T-helper 2 cell (primary cell): Measurements from ENCODE around the gene POTEF.
"Not testable (repeated sequence)": the region's sequence is repeated elsewhere in the genome, so short reads cannot be mapped to it uniquely, and the experiment has no call there.

ENCODE experiments used
- DNase-seq, 5 experiments: peaks; one replicate each; pipeline versions ENCODE4 v3.0.0 to v3.0.0-alpha.2; 2012 to 2022

POTEF gene

DNA sequence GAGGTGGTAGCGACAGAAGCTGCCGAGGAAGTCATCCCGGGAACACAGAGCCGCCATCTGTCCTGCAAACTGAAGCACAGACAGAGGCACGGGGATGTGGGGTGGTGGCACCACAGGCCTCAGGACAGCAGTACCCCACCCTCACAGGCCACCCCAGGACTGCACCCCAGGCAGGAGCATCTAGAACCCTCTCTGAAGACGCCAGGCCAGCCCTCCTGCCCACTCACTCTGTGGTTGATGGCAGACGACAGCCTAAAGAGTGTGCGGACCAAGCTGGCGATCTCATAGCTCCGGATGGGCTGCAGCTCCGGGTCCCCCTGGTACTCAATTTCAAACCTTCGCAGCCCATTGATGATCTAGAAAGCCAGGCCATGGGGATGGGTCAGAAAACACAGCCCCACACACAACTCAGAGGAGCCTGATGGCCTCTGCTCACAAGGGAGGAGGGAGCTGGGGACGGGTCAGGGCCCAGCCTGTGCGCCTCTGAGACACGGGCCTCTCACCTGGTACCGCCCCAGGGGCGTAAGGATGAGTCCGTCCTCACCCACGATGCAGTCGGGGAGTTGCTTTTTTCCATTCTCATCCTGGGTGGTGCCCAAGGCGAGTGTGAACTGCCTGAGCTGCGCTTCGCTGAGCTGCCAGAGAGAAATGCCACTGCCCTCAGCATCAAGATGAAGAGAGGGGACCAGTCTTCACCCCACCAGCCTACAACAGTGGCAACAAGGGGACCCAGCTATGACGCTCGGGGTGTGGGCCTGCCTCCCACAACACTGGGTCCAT lies 24.0 kb upstream of the POTEF start:
- DNase-seq: no peak

DNA sequence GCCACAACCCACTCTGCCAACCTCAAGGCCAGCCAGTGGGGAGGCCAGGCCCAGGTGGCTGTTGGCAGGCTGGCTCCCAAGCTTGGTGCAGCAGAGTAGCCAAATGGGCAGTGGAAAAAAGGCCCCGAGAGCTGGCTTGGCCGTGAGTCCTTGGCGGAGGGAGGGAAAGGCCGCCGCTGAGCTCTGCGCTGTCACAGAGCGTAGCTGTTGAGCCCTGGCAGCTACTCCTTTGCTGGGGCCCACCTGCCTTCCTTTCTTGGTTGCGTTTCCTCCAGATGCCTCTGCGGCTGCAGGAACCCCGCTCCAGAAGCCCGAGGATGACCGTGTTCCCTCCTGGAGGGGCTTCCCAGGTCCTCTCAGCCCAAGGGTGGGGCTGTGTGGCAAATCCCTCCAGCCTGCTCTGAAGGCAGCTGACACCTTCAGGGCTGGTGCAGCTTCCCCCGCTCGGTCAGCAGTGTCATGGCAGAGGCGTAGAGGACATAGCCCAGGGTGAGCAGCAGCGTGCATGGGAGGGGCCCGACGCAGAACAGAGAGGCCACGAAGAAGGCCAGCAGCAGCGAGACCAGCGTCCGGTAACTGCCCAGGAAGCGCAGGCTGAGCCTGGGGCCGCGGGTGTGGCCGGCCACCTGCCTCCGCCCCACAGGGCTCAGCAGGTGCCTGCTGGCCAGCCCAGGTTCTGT lies 23.3 kb upstream of the POTEF start:
- not testable (repeated sequence) for DNase-seq

DNA sequence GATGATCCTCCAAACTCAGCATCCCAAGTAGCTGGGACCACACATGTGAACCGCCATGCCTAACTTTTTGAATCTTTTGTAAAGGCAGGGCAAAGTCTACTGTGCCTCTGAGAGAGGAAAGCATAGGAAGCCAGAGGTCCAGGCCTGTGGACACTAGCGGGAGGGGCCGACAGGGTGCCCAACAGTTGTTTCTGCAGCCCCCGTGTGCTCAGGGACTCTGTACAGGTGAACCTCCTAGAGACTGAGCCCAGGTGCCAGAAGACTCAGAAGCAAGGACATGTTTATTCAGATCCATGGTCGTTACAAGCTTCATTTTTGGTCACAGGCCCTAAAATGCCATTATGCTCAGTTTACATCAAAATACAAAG lies 22.1 kb upstream of the POTEF start:
- not testable (repeated sequence) for DNase-seq

DNA sequence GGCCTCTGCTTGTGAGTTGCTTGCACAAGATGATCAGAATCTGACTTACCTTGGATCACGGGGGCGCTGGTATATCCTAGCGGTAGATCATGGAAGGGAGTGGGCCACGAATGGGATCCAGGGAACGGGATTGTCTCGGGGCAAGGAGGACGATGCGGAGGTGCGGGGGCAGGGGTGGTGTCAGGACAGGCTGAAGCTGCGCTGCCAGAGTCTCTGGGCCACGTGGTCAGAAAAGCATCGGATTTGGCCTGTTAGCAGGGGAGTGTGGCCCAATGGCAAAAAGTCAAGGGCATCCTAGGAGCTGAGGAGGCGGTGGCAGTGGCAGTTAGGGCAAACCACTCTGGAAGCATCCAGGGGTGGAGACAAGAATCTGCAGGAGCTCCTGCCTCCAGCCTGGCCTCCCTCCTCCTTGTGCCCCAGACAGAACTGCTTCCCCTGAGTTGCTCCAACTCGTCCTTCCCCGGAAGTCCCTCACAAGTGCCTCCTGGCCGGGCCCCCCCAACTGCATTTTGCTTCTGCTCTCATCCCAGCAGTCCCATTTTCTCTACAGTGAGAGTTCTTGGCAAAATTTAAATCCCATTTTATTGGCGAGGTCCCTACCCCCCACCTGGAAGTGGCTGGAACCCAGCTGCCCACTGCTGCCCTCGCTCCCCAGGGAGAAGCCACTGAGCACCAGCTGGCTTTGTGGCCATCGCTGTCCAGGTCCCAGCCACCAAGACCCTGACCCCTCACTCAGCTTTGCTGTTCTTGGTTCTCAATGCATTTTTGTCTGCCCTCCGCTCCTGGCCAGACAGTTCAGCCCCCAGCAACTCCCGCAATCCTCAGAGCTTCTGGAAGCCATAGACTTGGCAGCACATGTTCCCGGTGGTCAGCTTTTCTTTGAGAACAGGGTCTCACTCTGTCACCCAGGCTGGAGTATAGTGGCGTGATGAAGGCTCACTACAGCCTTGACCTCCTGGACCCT lies 21.4 kb upstream of the POTEF start:
- no peak for DNase-seq

DNA sequence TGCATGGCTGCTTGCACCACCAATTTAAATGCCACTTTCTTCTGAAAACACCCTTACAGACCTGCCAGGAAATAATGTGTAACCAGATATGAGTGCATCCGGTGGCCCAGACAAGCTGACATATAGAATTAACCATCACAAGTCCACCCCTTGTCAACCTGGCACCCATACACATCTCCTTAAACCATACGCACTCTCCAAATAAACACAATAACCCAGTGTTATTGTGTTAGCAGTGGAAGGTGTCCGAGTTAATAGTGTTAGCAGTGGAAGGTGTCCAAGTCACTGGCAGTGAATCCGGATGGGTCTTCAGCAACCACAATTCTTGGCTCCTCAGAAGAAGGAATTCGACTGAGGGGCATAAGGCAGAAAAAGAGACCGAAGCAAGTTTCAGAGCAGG lies 19.5 kb upstream of the POTEF start:
- DNase-seq: not testable (repeated sequence)

DNA sequence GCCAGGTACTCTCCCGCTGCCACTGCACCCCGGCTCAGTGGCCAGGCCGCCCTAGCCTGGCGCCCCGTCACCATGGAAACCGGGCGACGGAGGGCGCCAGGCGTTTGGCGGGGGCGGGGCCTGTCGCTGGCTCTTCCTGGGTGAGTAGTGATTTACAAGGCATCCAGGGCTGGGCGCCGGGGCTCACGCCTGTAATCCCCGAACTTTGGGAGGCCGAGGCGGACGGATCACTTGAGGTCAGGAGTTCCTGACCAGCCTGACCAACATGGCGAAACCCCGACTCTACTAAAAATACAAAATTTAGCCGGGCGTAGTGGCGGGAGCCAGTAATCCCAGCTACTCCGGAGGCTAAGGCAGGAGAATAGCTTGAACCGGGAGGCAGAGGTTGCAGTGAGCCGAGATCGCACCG lies 16.0 kb upstream of the POTEF start, which contains the start of gene CCDC74B:
Gene CCDC74B, minus strand, starts transcription at position 107 of the 409 bp plus-strand sequence. CDS start 116 bp downstream, outside the sequence.
- peak in 4 of 5 experiments; percentile 37 to 72 (median 44) for DNase-seq

DNA sequence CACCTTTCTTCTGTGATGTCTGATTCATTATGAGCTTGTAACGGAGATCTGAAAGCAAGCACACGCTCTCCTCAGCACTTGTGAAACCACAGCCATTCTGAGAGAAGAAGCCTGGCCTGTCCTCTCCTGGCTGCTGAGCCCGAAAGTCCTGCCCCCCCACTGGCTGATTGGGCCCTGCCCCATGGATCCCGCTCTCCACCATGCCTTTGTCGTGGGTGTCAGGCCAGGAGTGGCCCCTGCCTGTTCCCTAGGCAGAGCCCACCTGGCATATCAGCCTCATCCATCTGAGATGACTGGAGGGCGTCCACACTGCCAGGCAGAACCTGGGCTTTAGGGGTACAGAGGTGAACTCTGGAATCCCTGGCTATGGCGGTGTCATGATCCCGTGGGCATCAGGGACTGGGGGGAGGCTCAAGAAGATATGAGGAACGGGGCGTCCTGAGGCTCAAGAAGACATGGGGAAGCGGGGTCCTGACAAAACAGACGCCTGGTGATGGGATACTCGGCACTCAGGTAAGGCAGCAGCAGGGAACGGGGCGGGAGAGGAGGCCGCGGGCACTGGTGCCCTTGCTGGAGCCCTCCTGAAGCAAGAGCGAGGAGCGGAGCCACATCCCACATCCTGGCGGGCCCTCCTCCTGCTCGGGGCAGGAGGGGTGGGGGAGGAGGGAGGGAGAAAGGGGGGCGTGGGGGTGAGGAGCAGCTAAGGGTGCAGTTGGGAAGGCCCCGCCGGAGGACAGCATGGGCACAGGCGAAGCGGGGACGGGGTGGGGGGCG lies 14.4 kb upstream of the POTEF start:
- peak in 1 of 5 experiments; percentile 20 for DNase-seq

DNA sequence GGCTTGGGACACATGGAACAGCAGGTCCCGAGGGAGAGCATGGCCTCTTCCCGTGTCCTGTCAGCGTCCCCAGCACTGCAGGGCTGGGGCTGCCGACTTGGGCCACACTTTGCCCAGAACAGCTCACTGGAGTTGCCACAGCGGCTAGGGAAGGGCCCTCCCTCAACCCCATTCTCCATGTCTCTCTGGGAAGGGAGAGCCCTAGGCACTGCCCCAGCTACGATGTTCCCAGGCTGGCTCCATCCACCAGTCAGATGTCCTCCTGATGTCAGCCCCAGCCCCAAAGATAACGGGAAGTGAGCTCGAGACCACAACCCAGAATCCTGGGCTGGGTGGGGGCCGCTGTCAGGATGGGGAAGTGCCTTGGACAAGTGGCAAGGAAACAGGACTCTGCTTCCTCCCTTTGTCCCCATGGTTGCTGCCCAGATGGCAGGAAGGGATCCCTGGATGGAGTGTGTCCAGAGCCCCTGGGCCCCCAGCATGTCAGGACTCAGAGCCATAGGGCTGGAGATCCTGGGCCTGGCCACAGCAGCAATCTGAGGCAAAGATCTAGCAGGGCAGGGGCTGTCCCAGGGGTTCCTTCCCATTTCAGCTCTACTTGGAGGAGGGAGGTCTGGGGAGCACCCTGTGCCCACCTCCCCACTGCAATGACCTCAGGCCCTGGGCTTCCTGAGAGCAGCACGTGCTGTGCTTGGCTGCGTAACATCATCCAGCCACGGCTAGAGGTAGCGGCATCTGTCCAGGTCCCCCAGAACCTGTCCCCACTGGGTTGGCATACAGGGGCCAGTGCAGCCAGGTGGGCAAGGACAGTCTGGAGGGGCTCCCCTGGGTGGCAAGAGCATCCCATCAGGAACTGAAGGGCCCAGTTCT lies 13.6 kb upstream of the POTEF start:
- DNase-seq: not testable (repeated sequence)

DNA sequence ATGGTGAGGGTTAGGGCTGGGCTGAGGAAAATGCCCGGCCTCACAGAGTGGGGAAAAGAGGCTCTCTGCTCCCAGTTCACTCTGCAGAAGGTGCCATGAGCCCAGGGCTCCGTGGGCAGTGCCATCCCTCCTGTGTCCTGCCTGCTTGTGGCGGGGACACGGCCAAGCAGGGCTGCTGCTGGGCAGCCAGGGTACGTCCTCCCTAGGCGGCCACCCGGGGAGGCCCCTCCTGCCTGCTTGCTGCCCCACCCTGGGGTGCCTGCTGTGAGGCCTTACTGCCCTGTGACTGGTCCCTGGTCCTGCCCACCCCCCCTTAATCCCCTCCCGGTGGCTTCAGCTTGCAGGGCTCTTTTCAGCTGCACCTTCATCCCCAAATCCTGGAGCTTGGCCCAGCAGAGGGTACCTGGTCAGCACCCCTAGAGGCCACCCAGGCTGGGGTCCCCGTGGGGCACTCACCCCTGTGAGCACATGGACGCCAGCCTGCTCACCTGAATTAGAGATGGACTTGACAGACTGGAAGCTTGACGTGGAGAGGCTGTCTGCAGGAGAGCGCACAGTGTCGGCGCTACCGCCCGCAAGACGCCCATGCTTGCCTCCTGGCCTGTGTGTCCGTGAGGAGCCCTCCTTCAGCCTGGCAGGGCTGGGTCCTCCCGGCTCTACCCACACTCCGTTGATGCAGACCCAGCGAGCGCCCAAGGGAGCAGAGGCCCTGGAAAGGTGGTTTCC lies 12.8 kb upstream of the POTEF start:
- not testable (repeated sequence) for DNase-seq

DNA sequence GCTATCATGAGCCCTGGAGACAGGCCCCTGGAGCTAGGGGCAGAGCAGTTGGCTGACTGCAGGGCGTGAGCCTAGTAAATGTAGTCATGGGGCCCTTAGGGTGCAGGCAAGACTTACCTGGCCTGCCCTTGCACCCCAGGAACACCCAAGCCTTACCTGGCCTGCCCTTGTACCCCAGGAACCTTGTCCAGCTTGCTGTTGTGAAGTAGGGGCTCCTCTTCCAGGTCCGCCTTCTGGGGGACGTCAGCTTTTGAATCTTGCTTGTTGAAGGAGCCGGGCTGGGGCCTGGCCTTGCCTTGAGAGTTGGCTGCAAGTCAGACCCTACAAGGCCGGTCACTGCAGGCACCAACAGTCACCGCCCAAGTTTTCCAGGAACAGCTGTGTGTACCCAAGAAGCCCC lies 12.0 kb upstream of the POTEF start:
- not testable (repeated sequence) for DNase-seq

DNA sequence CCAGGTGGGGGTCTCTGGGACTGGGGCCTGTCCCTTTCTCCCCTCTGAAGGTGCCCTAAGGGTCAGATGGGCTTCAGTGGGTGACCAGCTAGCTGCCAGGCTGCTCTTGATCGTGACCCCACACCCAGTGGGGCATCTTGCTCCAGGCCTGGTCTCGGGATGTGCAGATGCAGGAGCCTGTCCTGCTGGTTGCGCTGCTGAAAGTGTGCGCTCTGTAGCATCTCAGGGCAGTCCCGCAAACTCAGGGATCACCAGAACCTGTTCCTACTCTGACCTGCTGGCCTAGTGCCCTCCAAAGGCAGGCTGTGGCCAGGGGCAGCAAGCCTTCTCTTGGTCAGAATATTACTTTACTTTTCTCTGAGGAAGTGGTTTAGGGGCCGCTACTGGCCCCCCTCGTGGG lies 11.5 kb upstream of the POTEF start:
- DNase-seq: not testable (repeated sequence)

DNA sequence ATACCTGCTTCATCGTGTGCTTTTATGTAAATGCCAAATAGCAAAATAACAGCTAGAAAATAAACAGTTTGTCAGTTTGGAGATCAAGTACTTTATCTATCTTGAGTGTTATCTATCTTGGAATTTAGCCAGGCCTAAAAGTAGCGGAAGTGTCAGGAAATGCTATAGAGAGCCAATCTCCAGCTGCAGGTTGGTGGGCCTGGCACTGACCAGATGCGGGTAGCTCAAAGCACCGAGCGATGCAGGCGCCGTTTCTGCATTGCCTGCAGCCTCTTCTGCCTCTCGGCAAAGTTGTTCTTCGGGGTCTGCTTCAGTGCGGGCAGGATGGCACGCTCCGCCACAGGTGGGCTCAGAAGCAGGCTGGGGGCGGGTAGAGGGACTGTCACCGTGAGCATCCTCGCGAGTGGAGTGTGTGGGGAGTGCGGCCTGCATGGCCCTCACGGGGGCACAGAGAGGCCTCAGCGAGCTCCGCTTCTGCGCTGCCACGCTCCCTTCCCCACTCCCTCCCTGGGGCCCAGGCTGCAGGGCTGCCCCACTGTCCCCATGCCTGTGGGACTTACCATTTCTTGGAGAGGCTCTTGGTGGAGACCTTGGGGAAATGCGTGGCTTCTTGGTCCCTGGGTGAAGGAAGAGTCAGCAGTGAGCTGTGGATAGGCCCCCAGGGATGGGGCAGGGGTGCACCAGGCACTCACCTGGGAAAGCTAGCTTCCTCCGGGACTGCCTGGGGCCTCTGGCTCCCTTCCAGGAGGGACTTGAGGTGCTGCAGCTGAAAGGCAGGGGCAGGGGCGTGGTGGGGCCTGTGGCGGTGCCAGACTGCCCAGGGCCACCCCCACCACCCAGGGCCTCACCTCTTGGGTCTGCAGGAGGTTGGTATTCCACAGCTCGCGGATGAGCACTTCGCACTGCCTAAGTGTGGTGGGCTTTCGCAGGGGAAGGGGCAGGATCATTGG lies 10.6 kb upstream of the POTEF start:
- DNase-seq: not testable (repeated sequence)

DNA sequence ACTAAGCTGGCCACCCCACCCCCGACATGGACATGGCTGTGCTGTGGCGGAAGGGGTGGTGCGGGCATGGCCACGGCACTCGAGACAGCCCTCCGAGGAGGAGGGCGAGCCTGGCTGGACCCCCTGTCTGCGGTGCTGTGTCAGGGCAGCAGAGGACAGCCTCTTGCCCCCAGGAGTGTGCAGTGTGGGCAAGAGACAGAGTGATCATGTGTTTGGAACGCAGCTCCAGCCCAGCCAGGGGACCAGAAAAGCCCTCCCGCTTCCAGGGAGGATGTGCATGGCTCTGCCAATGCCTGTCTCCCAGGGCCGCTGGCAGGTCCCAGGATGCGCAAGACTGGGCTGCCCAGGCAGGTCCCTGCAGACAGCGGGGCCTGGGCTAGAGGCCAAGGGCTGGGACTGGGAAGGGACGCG lies 9.8 kb upstream of the POTEF start:
- not testable (repeated sequence) for DNase-seq

DNA sequence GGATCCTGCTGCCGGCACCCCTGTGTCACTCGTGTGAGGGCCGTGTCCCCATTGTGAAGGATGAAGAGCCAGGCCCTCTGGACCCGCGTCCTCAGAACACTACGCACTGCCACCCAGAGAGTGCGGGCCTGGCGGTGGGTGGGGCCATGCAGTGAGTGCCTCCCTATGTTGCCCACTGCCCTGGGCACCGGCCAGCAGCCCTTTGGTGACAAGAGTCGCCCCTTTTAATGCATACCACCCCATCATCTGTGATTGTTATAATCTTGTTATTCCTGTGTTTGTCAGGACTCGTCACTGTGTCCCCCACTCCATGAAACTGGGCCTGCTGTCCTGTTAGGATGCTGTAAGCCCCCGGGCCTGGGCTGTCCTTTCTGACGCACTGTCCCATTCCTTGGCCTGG lies 9.3 kb upstream of the POTEF start:
- DNase-seq: not testable (repeated sequence)

DNA sequence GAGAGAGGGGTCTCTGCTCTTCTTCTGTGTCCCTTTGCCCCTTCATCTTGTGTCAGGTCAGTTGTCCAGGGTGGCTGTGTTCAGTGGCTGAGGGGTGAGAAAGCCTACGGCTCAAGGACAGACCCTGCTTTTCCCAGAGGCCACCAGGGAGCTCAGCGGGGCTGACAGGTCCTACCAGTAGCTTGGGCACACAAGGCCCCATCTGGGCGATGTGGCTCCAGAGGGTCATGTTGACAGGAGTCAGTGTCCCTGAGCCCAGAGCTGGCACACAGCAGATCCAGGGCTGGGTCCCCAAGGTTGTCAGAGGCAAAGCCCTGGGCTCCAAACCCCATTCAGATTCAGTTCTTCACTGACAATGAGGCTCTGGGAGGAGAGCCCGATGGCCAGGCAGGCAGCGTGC lies 8.1 kb upstream of the POTEF start:
- DNase-seq: not testable (repeated sequence)

DNA sequence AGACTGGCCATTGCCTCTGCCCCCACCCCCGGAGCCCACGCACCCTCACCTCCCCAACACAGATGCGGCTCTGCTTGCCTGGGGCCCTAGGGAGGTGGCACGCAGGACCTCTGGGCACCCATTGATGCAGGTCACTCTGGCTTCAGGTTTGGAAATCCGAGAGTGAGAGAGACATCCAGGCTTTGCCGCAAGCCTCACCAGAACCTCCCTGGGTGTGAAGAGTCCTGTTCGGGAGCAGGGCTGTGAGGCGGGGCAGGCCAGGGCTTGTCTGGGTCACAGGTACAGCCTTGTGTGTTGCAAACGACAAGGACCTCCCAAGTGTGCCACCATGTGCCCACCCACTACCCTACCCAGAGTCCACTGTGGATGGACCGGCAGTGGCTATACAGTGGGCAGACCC lies 7.5 kb upstream of the POTEF start:
- DNase-seq: not testable (repeated sequence)

DNA sequence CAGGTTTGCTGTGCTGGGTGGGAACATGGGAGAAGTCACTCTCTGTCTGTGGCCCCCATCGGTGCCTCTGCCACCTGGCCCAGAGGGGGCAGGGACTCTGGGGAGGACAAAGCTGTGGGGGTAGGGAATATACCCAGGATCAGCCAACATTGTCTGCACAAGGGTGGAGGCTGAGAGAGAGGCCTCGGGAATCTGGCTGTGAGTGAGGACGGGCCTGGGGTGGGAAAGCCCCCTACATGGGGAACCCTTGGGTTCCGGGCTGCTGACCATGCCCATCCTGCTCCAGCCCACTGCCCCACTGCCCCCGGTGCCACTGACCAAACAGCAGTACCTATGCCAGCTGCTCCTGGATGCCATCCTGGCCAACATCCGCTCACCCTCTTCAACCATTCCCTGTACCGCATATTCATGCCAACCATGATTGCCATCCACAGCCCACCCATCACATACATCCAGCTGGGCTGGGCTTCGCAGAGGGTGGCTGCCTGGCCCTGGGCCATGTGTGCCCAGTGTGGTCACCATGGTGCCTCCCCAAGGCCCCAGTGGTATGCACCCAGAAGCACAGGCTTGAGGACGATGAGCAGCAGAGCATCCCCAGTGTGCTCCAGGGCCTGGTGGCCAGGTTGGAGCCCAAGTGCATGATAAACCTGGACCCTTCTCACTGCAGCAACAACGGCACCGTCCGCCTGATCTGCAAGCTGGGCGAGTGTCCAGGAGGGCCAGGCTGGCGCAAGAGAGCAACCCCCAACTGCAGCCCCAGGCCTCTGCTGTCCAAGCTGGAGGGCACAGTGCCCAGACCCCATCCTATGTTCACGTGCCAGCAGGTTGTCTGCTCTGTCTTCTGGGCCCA lies 6.9 kb upstream of the POTEF start:
- DNase-seq: no peak

DNA sequence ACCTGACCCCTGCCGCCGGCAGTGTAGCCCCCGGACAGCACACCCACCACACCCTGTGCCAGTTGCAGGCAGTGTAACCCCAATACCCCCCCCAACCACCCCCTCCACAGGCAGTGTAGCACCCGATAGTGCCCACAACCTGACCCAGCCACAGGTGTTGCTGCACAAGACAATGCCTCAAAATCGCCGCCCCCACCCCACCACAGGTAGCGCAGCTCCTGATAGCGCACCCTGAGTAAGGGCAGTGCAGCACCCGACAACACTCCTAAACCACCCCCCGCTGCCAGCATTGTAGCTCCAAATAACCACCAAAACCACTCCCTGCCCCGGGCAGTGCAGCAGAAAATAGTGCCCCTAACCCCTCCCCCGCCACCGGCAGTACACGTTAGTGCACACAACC lies 558 bp downstream of the POTEF start:
- not testable (repeated sequence) for DNase-seq
